Mesenchymal stem cell (in vitro differentiated cells and primary cell): ENCODE results near the gene ZNF396.
A peak's percentile ranks its signal among the peaks of the same experiment; 100 is the strongest.

Source experiments
- DNase-seq: peaks from one replicate; pipeline ENCODE4 v3.0.0-alpha.2; 2013
- H2AFZ ChIP-seq: one replicate; pipeline ENCODE4 v1.6.1; 2013; ENCODE audit warnings: low read depth, mild to moderate bottlenecking, control low read depth, inconsistent platforms, low read length, moderate library complexity
- H2AK5ac ChIP-seq: 2 replicates; pipeline ENCODE4 v1.6.1; 2013; ENCODE audit warnings: low read length, moderate library complexity, mild to moderate bottlenecking, inconsistent platforms; ENCODE audit not compliant: severe bottlenecking
- H2BK120ac ChIP-seq: one replicate; pipeline ENCODE4 v1.6.1; 2013; ENCODE audit warnings: low read depth, mild to moderate bottlenecking, inconsistent platforms, low read length, moderate library complexity
- H2BK12ac ChIP-seq, 2 experiments: one replicate each; pipeline ENCODE4 v1.6.1; 2013; ENCODE audit warnings: inconsistent platforms in 2 of 2, low read length in 2 of 2, mild to moderate bottlenecking in 2 of 2, moderate library complexity in 2 of 2, control low read depth in 1 of 2
- H2BK15ac ChIP-seq: one replicate; pipeline ENCODE4 v1.6.1; 2013; ENCODE audit warnings: mild to moderate bottlenecking, low read depth, inconsistent platforms; ENCODE audit not compliant: poor library complexity, severe bottlenecking
- H2BK5ac ChIP-seq: 2 replicates; pipeline ENCODE4 v1.6.1; 2013; ENCODE audit warnings: low read depth, mild to moderate bottlenecking, low read length, control low read depth, inconsistent platforms; ENCODE audit not compliant: poor library complexity, severe bottlenecking
- H3K14ac ChIP-seq, 2 experiments: one replicate each; pipeline ENCODE4 v1.6.1; 2013; ENCODE audit warnings: inconsistent platforms in 2 of 2, low read length in 2 of 2, control low read depth in 1 of 2, mild to moderate bottlenecking in 1 of 2, moderate library complexity in 1 of 2
- H3K18ac ChIP-seq, 2 experiments: one replicate each; pipeline ENCODE4 v1.6.1; 2013; ENCODE audit warnings: inconsistent platforms in 2 of 2, low read length in 2 of 2, control low read depth in 1 of 2, low read depth in 1 of 2, mild to moderate bottlenecking in 1 of 2
- H3K23ac ChIP-seq, 2 experiments: one replicate each; pipeline ENCODE4 v1.6.1; 2013; ENCODE audit warnings: inconsistent platforms in 2 of 2, low read length in 2 of 2, mild to moderate bottlenecking in 2 of 2, moderate library complexity in 2 of 2, control low read depth in 1 of 2
- H3K27ac ChIP-seq: 2 replicates; pipeline ENCODE4 v1.5.1; 2013; ENCODE audit warnings: mild to moderate bottlenecking, moderate library complexity, low read length, control low read depth, inconsistent platforms; ENCODE audit not compliant: poor library complexity, severe bottlenecking
- H3K27me3 ChIP-seq, 2 experiments: 2 replicates each; pipeline versions ENCODE4 v1.6.1 to v1.7.0; 2013; ENCODE audit warnings: low read length in 2 of 2, mild to moderate bottlenecking in 2 of 2, moderate library complexity in 2 of 2, control low read depth in 1 of 2, inconsistent platforms in 1 of 2; ENCODE audit not compliant: control insufficient read depth in 1 of 2, insufficient read depth in 1 of 2
- H3K36me3 ChIP-seq, 2 experiments: 2 replicates each; pipeline versions ENCODE4 v1.6.1 to v1.7.0; 2013; ENCODE audit warnings: low read length in 2 of 2, control low read depth in 1 of 2, inconsistent platforms in 1 of 2, low read depth in 1 of 2, mild to moderate bottlenecking in 1 of 2; ENCODE audit not compliant: insufficient read depth in 2 of 2, control insufficient read depth in 1 of 2
- H3K4ac ChIP-seq, 2 experiments: one replicate each; pipeline ENCODE4 v1.6.1; 2013; ENCODE audit warnings: inconsistent platforms in 2 of 2, low read length in 2 of 2, mild to moderate bottlenecking in 2 of 2, moderate library complexity in 2 of 2, control low read depth in 1 of 2, low read depth in 1 of 2
- H3K4me1 ChIP-seq: 2 replicates; pipeline ENCODE4 v1.6.1; 2013; ENCODE audit warnings: low read depth, low read length, control low read depth; ENCODE audit not compliant: control insufficient read depth, insufficient read depth
- H3K4me2 ChIP-seq: 2 replicates; pipeline ENCODE4 v1.6.1; 2013; ENCODE audit warnings: low read length, mild to moderate bottlenecking, inconsistent platforms; ENCODE audit not compliant: poor library complexity, severe bottlenecking
- H3K4me3 ChIP-seq, 2 experiments: 2 replicates each; pipeline versions ENCODE4 v1.5.1 to v1.7.0; 2013; ENCODE audit warnings: low read length in 2 of 2, mild to moderate bottlenecking in 2 of 2, control low read depth in 1 of 2, low read depth in 1 of 2; ENCODE audit not compliant: insufficient read depth in 1 of 2
- H3K79me1 ChIP-seq: replicated peaks from 2 replicates; pipeline ENCODE4 v1.6.1; 2013; ENCODE audit warnings: mild to moderate bottlenecking, control low read depth, low read length, inconsistent platforms; ENCODE audit not compliant: poor library complexity, severe bottlenecking
- H3K9ac ChIP-seq: 2 replicates; pipeline ENCODE4 v1.7.0; 2013; ENCODE audit warnings: mild to moderate bottlenecking, low read length, moderate library complexity
- H3K9me3 ChIP-seq: 2 replicates; pipeline ENCODE4 v1.7.0; 2013; ENCODE audit warnings: mild to moderate bottlenecking, low read length; ENCODE audit not compliant: control insufficient read depth
- H4K8ac ChIP-seq: one replicate; pipeline ENCODE4 v1.6.1; 2013; ENCODE audit warnings: inconsistent platforms, mild to moderate bottlenecking, low read length, moderate library complexity
- H4K91ac ChIP-seq: one replicate; pipeline ENCODE4 v1.6.1; 2013; ENCODE audit warnings: mild to moderate bottlenecking, low read length, inconsistent platforms
- WGBS: methylation state at CpG from one replicate; pipeline ENCODE4 v1.1.7; 2013; ENCODE audit warnings: mixed read lengths; 5-methylcytosine and 5-hydroxymethylcytosine counted together

ZNF396 gene

DNA sequence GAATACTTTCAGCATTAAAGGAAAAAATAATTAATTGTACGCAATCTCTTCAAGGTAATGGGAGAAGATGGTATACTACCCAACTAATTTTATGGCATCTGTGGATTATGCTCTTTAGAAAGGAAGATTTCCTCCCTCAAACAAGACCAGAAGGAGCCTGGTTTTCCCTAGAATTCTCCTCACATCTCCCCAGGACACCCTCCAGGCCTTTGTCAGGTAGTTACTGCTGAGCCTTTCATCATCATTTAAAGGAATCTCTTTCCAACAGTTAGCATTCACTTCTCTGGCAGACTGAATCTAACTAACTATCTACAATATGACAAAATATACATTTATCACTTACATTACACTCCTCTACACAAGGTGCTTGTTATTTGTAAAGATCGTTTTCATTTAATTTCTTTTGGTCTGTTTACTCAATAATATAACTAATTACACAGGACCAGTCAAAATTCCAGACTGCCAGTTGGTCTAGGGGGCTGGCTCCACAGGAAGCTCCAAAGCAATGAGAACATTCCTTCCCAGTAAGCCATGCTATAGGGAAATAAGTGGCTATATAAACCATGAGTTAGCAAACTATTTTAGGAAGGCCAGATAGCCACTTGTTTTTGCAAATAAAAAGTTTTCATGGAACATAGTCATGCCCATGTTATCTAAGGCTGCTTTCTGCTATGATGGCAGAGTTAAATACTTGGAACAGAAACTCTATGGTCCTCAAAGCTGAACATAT is 52.0 kb downstream of the ZNF396 start:
- no peaks in the 10 kb centered on the region for H3K4me1 ChIP-seq
- H3K36me3 ChIP-seq = no peaks in the 10 kb centered on the region
- H2AFZ ChIP-seq = no peak overlapping the region
- no peak overlapping the region for H3K23ac ChIP-seq
- peak; percentile 74 for DNase-seq
- H3K27ac ChIP-seq = no peak overlapping the region
- peak overlapping the region; percentile 80 for H4K8ac ChIP-seq
- H3K9me3 ChIP-seq = peaks cover 65% of the 10 kb centered on the region
- no peak overlapping the region for H2BK12ac ChIP-seq
- WGBS = no CpG with 5 or more reads among the region's 2 CpGs
- H3K4me2 ChIP-seq = no peak overlapping the region
- no peak overlapping the region for H3K14ac ChIP-seq
- H3K4me3 ChIP-seq = no peak overlapping the region
- no peak overlapping the region for H2BK15ac ChIP-seq
- H3K27me3 ChIP-seq = no peaks in the 10 kb centered on the region
- no peak overlapping the region for H3K18ac ChIP-seq
- H2BK120ac ChIP-seq = no peak overlapping the region
- no peaks in the 10 kb centered on the region for H3K79me1 ChIP-seq
- H4K91ac ChIP-seq = no peak overlapping the region
- H3K9ac ChIP-seq = no peak overlapping the region
- H3K4ac ChIP-seq = no peak overlapping the region
- no peak overlapping the region for H2BK5ac ChIP-seq
- no peak overlapping the region for H2AK5ac ChIP-seq

DNA sequence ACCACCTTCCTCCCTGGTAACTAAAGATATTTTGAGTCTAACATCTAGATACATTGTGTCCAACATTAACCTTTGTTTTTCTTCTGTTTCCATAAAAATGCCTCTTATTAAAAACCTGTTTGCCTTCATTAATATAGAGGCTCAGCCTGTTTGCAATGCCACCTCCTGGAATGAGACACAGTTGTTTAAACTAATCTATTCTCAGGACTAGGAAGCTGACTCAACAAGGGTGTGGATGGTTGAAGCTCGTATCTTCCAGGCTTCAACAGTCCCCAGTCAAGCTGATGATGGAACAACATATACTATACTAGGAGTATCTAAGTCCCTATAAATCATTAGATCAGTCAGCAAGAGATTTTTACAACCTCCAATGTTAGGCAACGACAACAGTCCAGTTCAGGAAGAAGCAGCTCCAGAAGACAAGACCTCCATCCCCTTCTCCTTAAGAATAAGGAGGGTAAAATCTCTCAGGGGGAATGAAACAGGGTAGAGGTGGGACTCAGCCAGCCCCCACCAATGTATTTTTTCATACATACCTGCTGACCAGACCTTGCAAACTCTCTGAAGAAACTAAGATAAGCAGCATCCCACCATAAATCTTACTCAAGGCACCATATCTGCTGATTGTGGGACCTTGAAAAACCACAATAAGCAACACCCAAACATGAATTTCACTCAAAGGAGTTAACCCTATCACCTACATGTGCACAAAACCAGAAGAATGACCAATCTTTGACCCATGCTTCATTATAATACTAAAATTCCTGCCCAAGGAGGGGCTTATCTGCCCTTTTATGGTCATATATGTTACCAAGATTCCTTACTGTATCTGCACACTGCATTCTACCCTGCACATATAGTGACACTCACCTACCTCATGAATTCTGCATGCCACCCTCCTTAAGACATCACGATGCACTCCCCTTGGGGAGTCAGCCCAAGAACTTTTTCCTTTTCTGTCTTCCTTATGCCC is 54.4 kb downstream of the ZNF396 start:
- no peak overlapping the region for H2AFZ ChIP-seq
- H4K8ac ChIP-seq = no peak overlapping the region
- 88% methylated on average over 1 of the region's 3 CpGs for WGBS

More for the DNA sequence above, 54.4 kb downstream of the ZNF396 start:
- H3K4me1 ChIP-seq = no peaks in the 10 kb centered on the region
- no peak overlapping the region for H3K4ac ChIP-seq
- H3K14ac ChIP-seq = no peak overlapping the region
- no peak overlapping the region for H3K23ac ChIP-seq
- peak; percentile 49 for DNase-seq
- H4K91ac ChIP-seq = no peak overlapping the region
- no peak overlapping the region for H2AK5ac ChIP-seq
- no peak overlapping the region for H3K4me2 ChIP-seq
- no peak overlapping the region for H2BK120ac ChIP-seq
- peaks cover 60% of the 10 kb centered on the region for H3K9me3 ChIP-seq
- H2BK5ac ChIP-seq = no peak overlapping the region
- no peaks in the 10 kb centered on the region for H3K79me1 ChIP-seq
- H3K27ac ChIP-seq = no peak overlapping the region
- H3K9ac ChIP-seq = no peak overlapping the region
- no peak overlapping the region for H3K18ac ChIP-seq
- no peak overlapping the region for H2BK15ac ChIP-seq
- no peak overlapping the region for H3K4me3 ChIP-seq
- H3K27me3 ChIP-seq = no peaks in the 10 kb centered on the region
- H2BK12ac ChIP-seq = no peak overlapping the region
- no peaks in the 10 kb centered on the region for H3K36me3 ChIP-seq
